ENCODE measurements around the gene FILIP1L.

FILIP1L gene

GRCh38 chr3:100048248-100048647 is 66.1 kb downstream of the FILIP1L start:
- TF ChIP-seq CTCF (IDR thresholded peaks at IDR 0.05; ENCODE audit: borderline replicate concordance, extremely low read depth, low read length, poor library complexity, severe bottlenecking) (no peak), EZH2 (IDR thresholded peaks at IDR 0.05; ENCODE audit: borderline replicate concordance, low read depth, low read length, severe bottlenecking) (no peak)
- Histone ChIP-seq H4K20me1 (ENCODE audit: insufficient read depth, low read length) (no peaks in the 10 kb centered on the region), H3K9ac (ENCODE audit: low read depth, low read length) (no peak overlapping the region), H2AFZ (ENCODE audit: low read depth, low read length) (no peak overlapping the region), H3K27ac (ENCODE audit: low read length) (no peak overlapping the region), H3K4me2 (ENCODE audit: insufficient read depth, low read length) (no peak overlapping the region), H3K4me3 (ENCODE audit: low read depth in 1 of 2, low read length in 2 of 2) (no peak overlapping the region), H3K79me2 (ENCODE audit: insufficient read depth, low read length) (no peaks in the 10 kb centered on the region), H3K36me3 (ENCODE audit: insufficient read depth, low read length) (no peaks in the 10 kb centered on the region), H3K27me3 (ENCODE audit: insufficient read depth, low read length, poor library complexity) (no peaks in the 10 kb centered on the region), H3K4me1 (ENCODE audit: insufficient read depth, low read length) (no peaks in the 10 kb centered on the region), H3K9me3 (ENCODE audit: insufficient read depth, low read length, severe bottlenecking) (no peaks in the 10 kb centered on the region)
- ATAC-seq (ENCODE audit: insufficient read depth, low read depth) (no peak), DNase-seq (no peak)

GRCh38 chr3:100047455-100048141 is 66.7 kb downstream of the FILIP1L start:
- no peak overlapping the region for H2AFZ ChIP-seq (ENCODE audit: low read depth, low read length)
- no peaks in the 10 kb centered on the region for H4K20me1 ChIP-seq (ENCODE audit: insufficient read depth, low read length)
- ATAC-seq (ENCODE audit: insufficient read depth, low read depth) (no peak), DNase-seq (no peak)
- no peak overlapping the region for H3K27ac ChIP-seq (ENCODE audit: low read length)
- H3K27me3 ChIP-seq (ENCODE audit: insufficient read depth, low read length, poor library complexity), result no peaks in the 10 kb centered on the region
- no peaks in the 10 kb centered on the region for H3K79me2 ChIP-seq (ENCODE audit: insufficient read depth, low read length)
- no peak overlapping the region for H3K4me2 ChIP-seq (ENCODE audit: insufficient read depth, low read length)
- no peak overlapping the region for H3K9ac ChIP-seq (ENCODE audit: low read depth, low read length)
- H3K36me3 ChIP-seq (ENCODE audit: insufficient read depth, low read length), result no peaks in the 10 kb centered on the region
- H3K4me1 ChIP-seq (ENCODE audit: insufficient read depth, low read length), result no peaks in the 10 kb centered on the region
- H3K9me3 ChIP-seq (ENCODE audit: insufficient read depth, low read length, severe bottlenecking), result no peaks in the 10 kb centered on the region
- no peak for TF ChIP-seq EZH2 (IDR thresholded peaks at IDR 0.05; ENCODE audit: borderline replicate concordance, low read depth, low read length, severe bottlenecking)
- TF ChIP-seq CTCF (IDR thresholded peaks at IDR 0.05; ENCODE audit: borderline replicate concordance, extremely low read depth, low read length, poor library complexity, severe bottlenecking), result no peak
- no peak overlapping the region for H3K4me3 ChIP-seq (ENCODE audit: low read depth in 1 of 2, low read length in 2 of 2)

GRCh38 chr3:100046986-100047385 is 67.3 kb downstream of the FILIP1L start:
- no peak for ATAC-seq (ENCODE audit: insufficient read depth, low read depth)
- Histone ChIP-seq H2AFZ (ENCODE audit: low read depth, low read length) (no peak overlapping the region), H3K79me2 (ENCODE audit: insufficient read depth, low read length) (no peaks in the 10 kb centered on the region), H3K36me3 (ENCODE audit: insufficient read depth, low read length) (no peaks in the 10 kb centered on the region), H3K27me3 (ENCODE audit: insufficient read depth, low read length, poor library complexity) (no peaks in the 10 kb centered on the region), H3K9me3 (ENCODE audit: insufficient read depth, low read length, severe bottlenecking) (no peaks in the 10 kb centered on the region), H3K9ac (ENCODE audit: low read depth, low read length) (no peak overlapping the region), H3K4me2 (ENCODE audit: insufficient read depth, low read length) (no peak overlapping the region), H3K27ac (ENCODE audit: low read length) (no peak overlapping the region), H3K4me3 (ENCODE audit: low read depth in 1 of 2, low read length in 2 of 2) (no peak overlapping the region), H3K4me1 (ENCODE audit: insufficient read depth, low read length) (no peaks in the 10 kb centered on the region), H4K20me1 (ENCODE audit: insufficient read depth, low read length) (no peaks in the 10 kb centered on the region)
- DNase-seq, result no peak
- no peak for TF ChIP-seq CTCF (IDR thresholded peaks at IDR 0.05; ENCODE audit: borderline replicate concordance, extremely low read depth, low read length, poor library complexity, severe bottlenecking)
- no peak for TF ChIP-seq EZH2 (IDR thresholded peaks at IDR 0.05; ENCODE audit: borderline replicate concordance, low read depth, low read length, severe bottlenecking)
